Neural cell (in vitro differentiated cells): ENCODE data around the gene SLC5A2. TPM values are rescaled to one million over a fixed set of nuclear protein-coding genes. Genes with fewer than 3 reads are reported as not detected.

ENCODE experiments used
- H2AFZ ChIP-seq: fragments of 200-600, 300-800 bp; sonication (generic), shearing (Covaris generic); 2 replicates; pipeline ENCODE4 v1.6.0; 2014; ENCODE audit warnings: low read depth, mild to moderate bottlenecking, antibody characterized with exemption, low read length, moderate library complexity
- H3F3A ChIP-seq: fragments of 200-600 bp; shearing (Covaris generic); 2 replicates; pipeline ENCODE4 v1.6.1; 2016; ENCODE audit warnings: mild to moderate bottlenecking, moderate library complexity, mixed read lengths, antibody characterized with exemption, low read length; ENCODE audit not compliant: insufficient read depth, poor library complexity, severe bottlenecking
- H3K27ac ChIP-seq: fragments of 200-600, 300-800 bp; sonication (generic), shearing (Covaris generic); 2 replicates; pipeline ENCODE4 v1.5.1; 2014; ENCODE audit warnings: mild to moderate bottlenecking, low read length, moderate library complexity
- H3K27me3 ChIP-seq: fragments of 300-800, 200-600 bp; sonication (generic), shearing (Covaris generic); 2 replicates; pipeline ENCODE4 v1.6.0; 2014; ENCODE audit warnings: mild to moderate bottlenecking, low read depth, low read length, moderate library complexity; ENCODE audit not compliant: insufficient read depth
- H3K36me3 ChIP-seq: fragments of 300-800, 200-600 bp; sonication (generic), shearing (Covaris generic); 2 replicates; pipeline ENCODE4 v1.5.1; 2014; ENCODE audit warnings: mild to moderate bottlenecking, antibody characterized with exemption, low read length, moderate library complexity; ENCODE audit not compliant: insufficient read depth
- H3K4me2 ChIP-seq: fragments of 300-800, 200-600 bp; sonication (generic), shearing (Covaris generic); 2 replicates; pipeline ENCODE4 v1.6.0; 2014; ENCODE audit warnings: mild to moderate bottlenecking, low read length
- H3K4me3 ChIP-seq: fragments of 300-800, 200-600 bp; sonication (generic), shearing (Covaris generic); 2 replicates; pipeline ENCODE4 v1.5.1; 2014; ENCODE audit warnings: mild to moderate bottlenecking, low read length, moderate library complexity
- H3K79me2 ChIP-seq: fragments of 200-600 bp; shearing (Covaris generic); replicated peaks from 2 replicates; pipeline ENCODE4 v1.6.0; 2014; ENCODE audit warnings: mild to moderate bottlenecking, low read length, moderate library complexity; ENCODE audit not compliant: insufficient read depth
- H3K9ac ChIP-seq: fragments of 300-800, 200-600 bp; sonication (generic), shearing (Covaris generic); 2 replicates; pipeline ENCODE4 v1.6.1; 2016; ENCODE audit warnings: mild to moderate bottlenecking, low read length, mixed read lengths
- H3K9me2 ChIP-seq: fragments of 200-600 bp; shearing (Covaris generic); 2 replicates; pipeline ENCODE4 v1.6.1; 2016; ENCODE audit warnings: mild to moderate bottlenecking, low read length, mixed read lengths; ENCODE audit not compliant: insufficient read depth
- H3K9me3 ChIP-seq: fragments of 200-600, 300-800 bp; sonication (generic), shearing (Covaris generic); 2 replicates; pipeline ENCODE4 v1.6.1; 2016; ENCODE audit warnings: mild to moderate bottlenecking, mixed run types, low read length, moderate library complexity, mixed read lengths
- H4K20me1 ChIP-seq: fragments of 200-600 bp; shearing (Covaris generic); 2 replicates; pipeline ENCODE4 v1.6.1; 2016; ENCODE audit warnings: mild to moderate bottlenecking, mixed run types; ENCODE audit not compliant: insufficient read depth
- EP300 ChIP-seq: fragments of 450-650 bp; conservative IDR thresholded peaks from 2 replicates; pipeline ENCODE4 v1.6.1; 2014; ENCODE audit warnings: antibody characterized with exemption, mild to moderate bottlenecking, moderate library complexity; ENCODE audit not compliant: poor library complexity, severe bottlenecking
- EZH2 ChIP-seq: fragments of 200-600, 300-800 bp; shearing (Covaris generic), sonication (generic); IDR thresholded peaks from 2 replicates; pipeline ENCODE4 v1.6.1; 2014; ENCODE audit warnings: antibody characterized with exemption, low read length, borderline replicate concordance, mild to moderate bottlenecking; ENCODE audit not compliant: insufficient read depth, poor library complexity, severe bottlenecking
- MXI1 ChIP-seq: fragments of 450-650 bp; conservative IDR thresholded peaks from 2 replicates; pipeline ENCODE4 v1.6.1; 2014; ENCODE audit warnings: antibody characterized with exemption, mild to moderate bottlenecking; ENCODE audit not compliant: poor library complexity, severe bottlenecking
- POLR2AphosphoS5 ChIP-seq: IDR thresholded peaks from 2 replicates; pipeline ENCODE4 v1.6.1; 2012
- RAD21 ChIP-seq: fragments of 450-650 bp; conservative IDR thresholded peaks from 2 replicates; pipeline ENCODE4 v1.6.1; 2014; ENCODE audit warnings: antibody characterized with exemption, mild to moderate bottlenecking, moderate library complexity
- SMC3 ChIP-seq: fragments of 450-650 bp; conservative IDR thresholded peaks from 2 replicates; pipeline ENCODE4 v1.6.1; 2014; ENCODE audit warnings: antibody characterized with exemption, mild to moderate bottlenecking, moderate library complexity; ENCODE audit not compliant: poor library complexity
- TAF1 ChIP-seq: IDR thresholded peaks from 2 replicates; pipeline ENCODE4 v1.6.1; 2012; ENCODE audit warnings: low read depth
- polyA plus RNA-seq: library from polyadenylated mRNA; depleted of rRNA; stranded (reverse); fragments of >200 nt; gene quantifications from 2 replicates; pipeline ENCODE4 v1.2.3, GENCODE V29; 2014
- TF ChIP-seq, protein P1 (sequence below): IDR thresholded peaks from 2 replicates; pipeline ENCODE4 v1.6.1; 2012; ENCODE audit warnings: borderline replicate concordance
- TF ChIP-seq, protein P2 (sequence below): fragments of 450-650 bp; IDR thresholded peaks from 2 replicates; pipeline ENCODE4 v1.5.1; 2014; ENCODE audit warnings: antibody characterized with exemption, mild to moderate bottlenecking, moderate library complexity; ENCODE audit not compliant: poor library complexity, severe bottlenecking

Gene SLC5A2
- polyA plus RNA-seq, 1 donor from 2014 or later, result not detected

DNA sequence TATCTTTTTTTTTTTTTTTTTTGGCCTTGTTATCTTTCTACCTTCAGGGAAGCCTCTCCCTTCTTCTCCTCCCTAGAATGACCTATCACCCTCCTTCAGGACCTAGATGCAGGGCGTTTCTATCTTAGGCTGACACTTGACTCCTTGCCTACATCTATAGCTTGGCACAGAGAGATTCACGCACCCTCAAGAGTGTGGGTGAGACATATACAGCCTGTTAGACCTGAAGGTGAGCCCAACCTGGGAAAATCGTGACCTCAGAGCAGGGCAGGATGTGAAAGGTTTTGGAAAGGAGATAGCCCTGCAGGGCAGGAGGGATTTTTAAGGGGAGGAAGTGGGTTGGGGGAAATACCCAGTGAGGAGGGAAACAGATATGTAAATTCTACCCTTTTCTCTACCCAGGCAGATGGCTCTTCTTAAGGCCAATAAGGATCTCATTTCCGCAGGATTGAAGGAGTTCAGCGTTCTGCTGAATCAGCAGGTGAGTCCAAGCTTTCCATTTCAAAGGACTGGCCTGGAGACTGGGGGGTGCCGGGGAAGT lies 44.9 kb downstream of the SLC5A2 start, which contains the start of gene AHSP:
AHSP (plus strand) TSS at position 167 of the 541 bp plus-strand sequence; CDS start at position 407, 240 bp downstream.
- no peak within 1 kb of the TSS for H3K4me2 ChIP-seq
- no peaks in the 10 kb centered on the region for H3K9me3 ChIP-seq
- no peaks in the 10 kb centered on the region for H3K79me2 ChIP-seq
- TF ChIP-seq EZH2 (no peak), EP300 (no peak), MXI1 (no peak), SMC3 (no peak)
- TF ChIP-seq, protein P1, sequence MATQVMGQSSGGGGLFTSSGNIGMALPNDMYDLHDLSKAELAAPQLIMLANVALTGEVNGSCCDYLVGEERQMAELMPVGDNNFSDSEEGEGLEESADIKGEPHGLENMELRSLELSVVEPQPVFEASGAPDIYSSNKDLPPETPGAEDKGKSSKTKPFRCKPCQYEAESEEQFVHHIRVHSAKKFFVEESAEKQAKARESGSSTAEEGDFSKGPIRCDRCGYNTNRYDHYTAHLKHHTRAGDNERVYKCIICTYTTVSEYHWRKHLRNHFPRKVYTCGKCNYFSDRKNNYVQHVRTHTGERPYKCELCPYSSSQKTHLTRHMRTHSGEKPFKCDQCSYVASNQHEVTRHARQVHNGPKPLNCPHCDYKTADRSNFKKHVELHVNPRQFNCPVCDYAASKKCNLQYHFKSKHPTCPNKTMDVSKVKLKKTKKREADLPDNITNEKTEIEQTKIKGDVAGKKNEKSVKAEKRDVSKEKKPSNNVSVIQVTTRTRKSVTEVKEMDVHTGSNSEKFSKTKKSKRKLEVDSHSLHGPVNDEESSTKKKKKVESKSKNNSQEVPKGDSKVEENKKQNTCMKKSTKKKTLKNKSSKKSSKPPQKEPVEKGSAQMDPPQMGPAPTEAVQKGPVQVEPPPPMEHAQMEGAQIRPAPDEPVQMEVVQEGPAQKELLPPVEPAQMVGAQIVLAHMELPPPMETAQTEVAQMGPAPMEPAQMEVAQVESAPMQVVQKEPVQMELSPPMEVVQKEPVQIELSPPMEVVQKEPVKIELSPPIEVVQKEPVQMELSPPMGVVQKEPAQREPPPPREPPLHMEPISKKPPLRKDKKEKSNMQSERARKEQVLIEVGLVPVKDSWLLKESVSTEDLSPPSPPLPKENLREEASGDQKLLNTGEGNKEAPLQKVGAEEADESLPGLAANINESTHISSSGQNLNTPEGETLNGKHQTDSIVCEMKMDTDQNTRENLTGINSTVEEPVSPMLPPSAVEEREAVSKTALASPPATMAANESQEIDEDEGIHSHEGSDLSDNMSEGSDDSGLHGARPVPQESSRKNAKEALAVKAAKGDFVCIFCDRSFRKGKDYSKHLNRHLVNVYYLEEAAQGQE, result no peak
- H3F3A ChIP-seq, result no peaks in the 10 kb centered on the region
- H3K4me3 ChIP-seq, result no peak within 1 kb of the TSS
- no peak within 1 kb of the TSS for H3K9ac ChIP-seq
- H4K20me1 ChIP-seq, result no peaks in the 10 kb centered on the region
- no peak within 1 kb of the TSS for H2AFZ ChIP-seq
- H3K36me3 ChIP-seq, result no peaks in the 10 kb centered on the region
- H3K27me3 ChIP-seq, result peaks cover 44% of the 10 kb centered on the region
- no peaks in the 10 kb centered on the region for H3K9me2 ChIP-seq
- no peak within 1 kb of the TSS for H3K27ac ChIP-seq

DNA sequence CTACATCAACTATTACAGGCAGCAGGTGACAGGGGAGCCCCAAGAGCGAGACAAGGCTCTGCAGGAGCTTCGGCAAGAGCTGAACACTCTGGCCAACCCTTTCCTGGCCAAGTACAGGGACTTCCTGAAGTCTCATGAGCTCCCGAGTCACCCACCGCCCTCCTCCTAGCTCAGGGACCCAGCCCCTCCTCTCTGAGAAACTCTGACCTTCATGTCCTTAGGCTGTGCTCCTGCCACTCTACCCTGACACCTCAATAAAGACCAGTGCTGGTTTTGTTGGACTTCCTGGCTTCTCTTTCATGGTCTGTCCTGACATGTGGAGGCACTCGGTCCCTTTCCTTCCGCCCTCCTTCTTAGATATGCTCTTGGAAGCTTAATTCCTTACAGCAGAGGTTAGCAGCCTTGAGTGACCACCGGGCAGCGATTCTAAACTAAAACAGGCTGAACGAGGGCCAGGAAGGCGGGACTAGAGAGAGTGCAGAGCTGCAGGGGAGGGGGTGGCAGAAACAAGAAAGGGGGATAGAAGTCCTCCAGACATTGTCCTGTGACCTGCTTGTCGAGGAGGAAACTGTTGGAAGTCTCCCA lies 45.7 kb downstream of the SLC5A2 start:
- Histone ChIP-seq H3K4me2 (no peak overlapping the region), H3K4me3 (no peak overlapping the region), H3K79me2 (no peaks in the 10 kb centered on the region), H3K36me3 (no peaks in the 10 kb centered on the region), H3K27ac (no peak overlapping the region), H3K9me2 (no peaks in the 10 kb centered on the region), H3K9ac (no peak overlapping the region), H3K9me3 (no peaks in the 10 kb centered on the region), H3K27me3 (peaks cover 44% of the 10 kb centered on the region), H4K20me1 (no peaks in the 10 kb centered on the region), H2AFZ (no peak overlapping the region), H3F3A (no peaks in the 10 kb centered on the region)
- no peak for TF ChIP-seq EZH2
- no peak for TF ChIP-seq SMC3
- no peak for TF ChIP-seq TAF1
- TF ChIP-seq EP300, result no peak
- TF ChIP-seq, protein P1, result no peak
- no peak for TF ChIP-seq MXI1
- TF ChIP-seq, protein P2, sequence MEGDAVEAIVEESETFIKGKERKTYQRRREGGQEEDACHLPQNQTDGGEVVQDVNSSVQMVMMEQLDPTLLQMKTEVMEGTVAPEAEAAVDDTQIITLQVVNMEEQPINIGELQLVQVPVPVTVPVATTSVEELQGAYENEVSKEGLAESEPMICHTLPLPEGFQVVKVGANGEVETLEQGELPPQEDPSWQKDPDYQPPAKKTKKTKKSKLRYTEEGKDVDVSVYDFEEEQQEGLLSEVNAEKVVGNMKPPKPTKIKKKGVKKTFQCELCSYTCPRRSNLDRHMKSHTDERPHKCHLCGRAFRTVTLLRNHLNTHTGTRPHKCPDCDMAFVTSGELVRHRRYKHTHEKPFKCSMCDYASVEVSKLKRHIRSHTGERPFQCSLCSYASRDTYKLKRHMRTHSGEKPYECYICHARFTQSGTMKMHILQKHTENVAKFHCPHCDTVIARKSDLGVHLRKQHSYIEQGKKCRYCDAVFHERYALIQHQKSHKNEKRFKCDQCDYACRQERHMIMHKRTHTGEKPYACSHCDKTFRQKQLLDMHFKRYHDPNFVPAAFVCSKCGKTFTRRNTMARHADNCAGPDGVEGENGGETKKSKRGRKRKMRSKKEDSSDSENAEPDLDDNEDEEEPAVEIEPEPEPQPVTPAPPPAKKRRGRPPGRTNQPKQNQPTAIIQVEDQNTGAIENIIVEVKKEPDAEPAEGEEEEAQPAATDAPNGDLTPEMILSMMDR, result no peak
- no peak for TF ChIP-seq RAD21
- no peak for TF ChIP-seq POLR2AphosphoS5
